Tibial nerve (tissue), 4 donors: ENCODE data around the gene SLC2A14. TPM values are rescaled to one million over a fixed set of nuclear protein-coding genes. Genes with fewer than 3 reads are reported as not detected.
"Not testable (repeated sequence)": the region's sequence is repeated elsewhere in the genome, so short reads cannot be mapped to it uniquely, and the experiment has no call there.

Source experiments
- DNase-seq, 2 donors: peaks; one replicate each; pipeline ENCODE4 v3.0.0-alpha.2; 2019; ENCODE audit warnings: low spot score in 2 of 2
- H3K27ac ChIP-seq, 4 donors: fragments of 200-600 bp; sonication (generic) in 3 of 4; one replicate each; pipeline ENCODE4 v1.5.1; 2017 to 2019; ENCODE audit warnings: mild to moderate bottlenecking in 1 of 4
- H3K27me3 ChIP-seq, 2 donors: fragments of 200-600 bp; sonication (generic) in 1 of 2; one replicate each; pipeline versions ENCODE4 v1.5.1 to v1.6.0; 2017 to 2019
- H3K36me3 ChIP-seq, 3 donors: fragments of 200-600 bp; sonication (generic); one replicate each; pipeline ENCODE4 v1.5.1; 2018 to 2019
- H3K4me1 ChIP-seq, 4 donors: fragments of 200-600 bp; sonication (generic) in 3 of 4; one replicate each; pipeline ENCODE4 v1.5.1; 2017 to 2019
- H3K4me3 ChIP-seq, 4 donors: fragments of 200-600 bp; sonication (generic) in 3 of 4; one replicate each; pipeline ENCODE4 v1.5.1; 2017 to 2019; ENCODE audit warnings: mild to moderate bottlenecking in 1 of 4, moderate library complexity in 1 of 4
- H3K9me3 ChIP-seq, 4 donors: fragments of 200-600 bp; sonication (generic) in 3 of 4; one replicate each; pipeline ENCODE4 v1.5.1; 2017 to 2019
- EP300 ChIP-seq, 2 donors: sonication (generic); formaldehyde crosslinking; IDR thresholded peaks; one replicate each; pipeline ENCODE4 v1.6.1; 2017; ENCODE audit warnings: antibody characterized with exemption in 2 of 2, mild to moderate bottlenecking in 1 of 2
- POLR2A ChIP-seq, 2 donors: fragments of 450-650 bp; IDR thresholded peaks; one replicate each; pipeline ENCODE4 v1.6.1; 2017; ENCODE audit warnings: antibody characterized with exemption in 2 of 2, mild to moderate bottlenecking in 2 of 2, moderate library complexity in 2 of 2
- WGBS, 2 donors: methylation state at CpG; one replicate each; pipeline ENCODE4 v1.1.5; 2018; 5-methylcytosine and 5-hydroxymethylcytosine counted together
- total RNA-seq, 4 donors: library from RNA; depleted of rRNA; stranded (reverse); fragments of >200 nt; gene quantifications; one replicate each; pipeline ENCODE4 v1.1.0, GENCODE V29; 2016
- TF ChIP-seq, protein P1 (sequence below), 5 experiments: fragments of 200-600 bp in 3 of 5; fragments of 450-650 bp in 2 of 5; sonication (generic) in 3 of 5; IDR thresholded peaks; one replicate each; pipeline ENCODE4 v1.5.1; 2016 to 2019; ENCODE audit warnings: antibody characterized with exemption in 5 of 5, mild to moderate bottlenecking in 3 of 5, moderate library complexity in 2 of 5

SLC2A14 gene
- total RNA-seq, 4 donors from 2014 or later: 3.7 to 26.7 (median 4.4) TPM; not detected in 1

GRCh38 chr12:7915661-7916403, 43.1 kb upstream of the SLC2A14 start:
- H3K36me3 ChIP-seq: peaks cover 0 to 32% (median 6%) of the 10 kb centered on the region in 3 donors
- WGBS, 2 donors: 30 to 54% methylated on average over 23 to 35 of the region's 38 CpGs
- H3K9me3 ChIP-seq: no peaks in the 10 kb centered on the region
- no peak for TF ChIP-seq POLR2A (IDR thresholded peaks at IDR 0.05)
- TF ChIP-seq, protein P1, sequence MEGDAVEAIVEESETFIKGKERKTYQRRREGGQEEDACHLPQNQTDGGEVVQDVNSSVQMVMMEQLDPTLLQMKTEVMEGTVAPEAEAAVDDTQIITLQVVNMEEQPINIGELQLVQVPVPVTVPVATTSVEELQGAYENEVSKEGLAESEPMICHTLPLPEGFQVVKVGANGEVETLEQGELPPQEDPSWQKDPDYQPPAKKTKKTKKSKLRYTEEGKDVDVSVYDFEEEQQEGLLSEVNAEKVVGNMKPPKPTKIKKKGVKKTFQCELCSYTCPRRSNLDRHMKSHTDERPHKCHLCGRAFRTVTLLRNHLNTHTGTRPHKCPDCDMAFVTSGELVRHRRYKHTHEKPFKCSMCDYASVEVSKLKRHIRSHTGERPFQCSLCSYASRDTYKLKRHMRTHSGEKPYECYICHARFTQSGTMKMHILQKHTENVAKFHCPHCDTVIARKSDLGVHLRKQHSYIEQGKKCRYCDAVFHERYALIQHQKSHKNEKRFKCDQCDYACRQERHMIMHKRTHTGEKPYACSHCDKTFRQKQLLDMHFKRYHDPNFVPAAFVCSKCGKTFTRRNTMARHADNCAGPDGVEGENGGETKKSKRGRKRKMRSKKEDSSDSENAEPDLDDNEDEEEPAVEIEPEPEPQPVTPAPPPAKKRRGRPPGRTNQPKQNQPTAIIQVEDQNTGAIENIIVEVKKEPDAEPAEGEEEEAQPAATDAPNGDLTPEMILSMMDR (IDR thresholded peaks at IDR 0.05): no peak
- no peak for TF ChIP-seq EP300 (IDR thresholded peaks at IDR 0.05)
- DNase-seq: no peak
- H3K4me3 ChIP-seq: no peak overlapping the region
- no peaks in the 10 kb centered on the region for H3K27me3 ChIP-seq
- H3K4me1 ChIP-seq: no peaks in the 10 kb centered on the region
- no peak overlapping the region for H3K27ac ChIP-seq

- not testable (repeated sequence) for H3K4me1 ChIP-seq, H3K4me3 ChIP-seq, H3K27ac ChIP-seq, DNase-seq, H3K9me3 ChIP-seq, H3K36me3 ChIP-seq, H3K27me3 ChIP-seq
- 76 to 78% methylated on average over 7 of the region's 7 CpGs for WGBS, 2 donors
Observed at GRCh38 chr12:7910106-7910505, 37.4 kb upstream of the SLC2A14 start.

DNA sequence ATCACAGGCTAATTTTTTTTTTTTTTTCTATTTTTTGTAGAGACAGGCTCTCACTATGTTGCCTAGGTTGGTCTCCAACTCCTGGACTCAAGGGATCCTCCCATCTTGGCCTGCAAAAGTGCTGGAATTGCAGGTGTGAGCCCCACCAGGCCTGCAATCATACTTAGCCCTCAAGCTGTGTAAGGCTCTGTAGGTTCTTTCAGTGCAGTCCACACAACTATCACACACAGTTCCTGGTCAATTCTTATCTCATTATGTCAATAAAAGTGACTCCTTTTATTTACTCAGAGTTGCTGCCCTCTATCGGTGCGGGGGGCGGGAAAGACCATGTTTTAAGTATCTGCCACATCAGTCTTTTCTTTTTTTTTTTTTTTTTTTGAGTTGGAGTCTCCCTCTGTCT, 34.3 kb upstream of the SLC2A14 start:
- DNase-seq: peak in 1 of 2 donors; percentile 50
- 17 to 36% methylated on average over 3 of the region's 3 CpGs for WGBS, 2 donors
- Histone ChIP-seq H3K27ac (no peak overlapping the region), H3K9me3 (no peaks in the 10 kb centered on the region), H3K36me3 (no peaks in the 10 kb centered on the region), H3K27me3 (no peaks in the 10 kb centered on the region), H3K4me1 (no peaks in the 10 kb centered on the region), H3K4me3 (no peak overlapping the region)
- TF ChIP-seq POLR2A (IDR thresholded peaks at IDR 0.05): no peak
- no peak for TF ChIP-seq EP300 (IDR thresholded peaks at IDR 0.05)
- TF ChIP-seq, protein P1 (IDR thresholded peaks at IDR 0.05): no peak

DNA sequence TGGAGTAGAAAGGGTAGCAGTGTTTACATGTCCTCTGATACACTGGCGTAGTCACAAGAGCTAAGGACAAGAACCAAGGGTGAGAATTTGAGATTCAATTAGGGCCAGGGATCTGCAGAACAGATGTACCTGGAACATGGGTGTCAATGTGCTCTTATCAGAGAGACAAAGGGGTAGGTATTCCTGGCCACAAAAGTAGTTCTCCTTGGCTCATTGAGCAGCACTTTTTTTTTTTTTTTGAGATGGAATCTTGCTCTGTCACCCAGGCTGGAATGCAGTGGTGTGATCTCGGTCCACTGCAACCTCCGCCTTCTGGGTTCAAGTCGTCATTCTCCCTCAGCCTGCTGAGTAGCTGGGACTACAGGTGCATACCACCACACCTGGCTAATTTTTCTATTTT, 33.6 kb upstream of the SLC2A14 start:
- H3K9me3 ChIP-seq, H3K27me3 ChIP-seq, H3K4me3 ChIP-seq, H3K36me3 ChIP-seq, DNase-seq, H3K27ac ChIP-seq, H3K4me1 ChIP-seq: not testable (repeated sequence)
- 81 to 87% methylated on average over 4 of the region's 4 CpGs for WGBS, 2 donors

- not testable (repeated sequence) for H3K9me3 ChIP-seq, H3K27me3 ChIP-seq, H3K27ac ChIP-seq, H3K4me3 ChIP-seq, H3K4me1 ChIP-seq, DNase-seq, H3K36me3 ChIP-seq
- 29 to 48% methylated on average over 5 of the region's 5 CpGs for WGBS, 2 donors
Observed at GRCh38 chr12:7905600-7906125, 32.9 kb upstream of the SLC2A14 start.

DNA sequence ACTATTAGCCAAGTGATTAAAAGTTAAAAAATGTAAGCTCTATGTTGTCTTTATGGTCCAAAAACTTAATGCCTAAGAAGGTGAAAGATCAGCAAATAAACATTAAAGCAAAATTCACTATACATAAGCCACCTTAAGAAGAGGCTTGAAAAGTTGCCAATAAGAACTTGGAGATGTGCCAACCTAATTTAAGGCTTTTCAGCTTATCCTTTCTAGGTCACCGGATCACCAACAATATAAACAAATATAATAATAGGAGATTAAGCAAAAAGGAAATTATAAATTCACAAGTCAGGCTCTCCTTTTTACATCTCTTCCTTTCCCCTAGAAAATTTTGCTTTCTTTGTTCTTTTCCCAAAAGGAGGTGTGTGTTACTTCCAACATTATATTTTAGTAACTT, 32.4 kb upstream of the SLC2A14 start:
- Histone ChIP-seq H3K4me1 (no peaks in the 10 kb centered on the region), H3K27ac (no peak overlapping the region), H3K4me3 (no peak overlapping the region), H3K36me3 (no peaks in the 10 kb centered on the region), H3K27me3 (no peaks in the 10 kb centered on the region), H3K9me3 (no peaks in the 10 kb centered on the region)
- no peak for DNase-seq
- TF ChIP-seq EP300 (IDR thresholded peaks at IDR 0.05) (no peak), POLR2A (IDR thresholded peaks at IDR 0.05) (no peak)
- TF ChIP-seq, protein P1 (IDR thresholded peaks at IDR 0.05): no peak
- 4 to 6% methylated on average over 1 of the region's 1 CpG for WGBS, 2 donors

- not testable (repeated sequence) for H3K4me3 ChIP-seq, H3K36me3 ChIP-seq, H3K4me1 ChIP-seq, DNase-seq, H3K27me3 ChIP-seq, H3K27ac ChIP-seq, H3K9me3 ChIP-seq
- 85 to 86% methylated on average over 8 of the region's 8 CpGs for WGBS, 2 donors
Observed at GRCh38 chr12:7902416-7902815, 29.7 kb upstream of the SLC2A14 start.
